SK-N-DZ (cell line): ENCODE results near the gene ADAMTS19.
A peak's percentile ranks its signal among the peaks of the same experiment; 100 is the strongest.
"Not testable (repeated sequence)": the region's sequence is repeated elsewhere in the genome, so short reads cannot be mapped to it uniquely, and the experiment has no call there.

Experiments
- DNase-seq: peaks from one replicate; pipeline ENCODE4 v3.0.0-alpha.2; 2015; ENCODE audit warnings: low spot score

ADAMTS19 gene

DNA sequence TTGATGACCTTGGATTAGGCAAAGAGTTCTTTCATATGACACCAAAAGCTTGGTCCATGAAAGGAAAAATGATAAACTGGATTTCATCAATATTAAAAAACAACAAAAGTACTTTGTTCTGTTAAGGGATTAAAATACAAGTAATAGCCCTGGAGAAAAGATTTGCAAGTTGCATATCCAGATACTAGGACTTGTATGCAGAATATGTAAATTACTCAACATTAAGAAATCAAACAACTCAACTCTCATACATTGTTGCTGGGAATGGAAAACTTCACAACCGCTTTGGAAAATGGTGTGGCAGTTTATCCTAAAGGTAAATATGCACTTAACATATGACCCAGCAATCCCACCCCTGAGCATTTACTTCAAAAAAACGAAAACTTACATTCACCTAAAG, 112.0 kb downstream of the ADAMTS19 start:
- no peak for DNase-seq

DNA sequence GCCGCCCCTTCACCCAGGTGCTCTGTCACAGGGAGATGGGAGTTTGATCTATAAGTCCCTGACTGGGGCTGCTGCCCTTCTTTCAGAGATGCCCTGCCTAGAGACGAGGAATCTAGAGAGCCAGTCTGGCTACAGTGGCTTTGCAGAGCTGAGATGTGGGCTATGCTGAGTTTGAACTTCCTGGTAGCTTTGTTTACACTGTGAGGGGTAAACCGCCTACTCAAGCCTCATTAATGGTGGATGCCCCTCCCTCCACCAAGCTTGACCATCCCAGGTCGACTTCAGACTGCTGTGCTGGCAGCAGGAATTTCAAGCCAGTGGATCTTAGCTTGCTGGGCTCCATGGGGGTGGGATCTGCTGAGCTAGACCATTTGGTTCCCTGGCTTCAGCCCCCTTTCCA, 124.4 kb downstream of the ADAMTS19 start:
- not testable (repeated sequence) for DNase-seq

DNA sequence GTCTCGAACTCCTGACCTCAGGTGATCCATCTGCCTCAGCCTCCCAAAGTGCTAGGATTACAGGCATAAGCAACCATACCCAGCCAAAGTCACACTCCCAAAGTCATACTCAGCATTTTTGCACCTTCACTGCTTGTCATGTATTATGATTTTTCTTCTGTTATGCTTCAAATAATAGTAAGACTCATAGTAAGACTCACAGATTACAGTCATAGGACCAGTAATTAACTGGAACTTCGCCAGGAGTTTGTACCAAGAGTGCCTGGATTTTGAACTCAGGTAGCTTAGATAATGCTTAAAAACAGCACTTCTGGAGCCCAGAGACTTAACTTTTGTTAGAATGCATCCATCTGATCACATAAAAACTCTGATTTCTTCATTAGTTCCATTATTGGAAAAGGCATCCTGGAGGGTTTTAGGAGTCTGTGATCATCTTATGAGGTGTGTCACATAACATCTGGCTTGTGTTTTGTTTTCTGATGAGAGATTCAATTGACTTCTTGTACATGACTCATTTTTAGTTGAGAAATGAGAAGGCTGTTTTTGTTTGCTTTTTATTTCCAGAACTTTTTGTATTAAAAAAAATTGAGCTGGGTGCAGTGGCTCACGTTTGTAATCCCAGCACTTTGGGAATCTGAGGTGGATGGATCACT, 131.5 kb downstream of the ADAMTS19 start:
- no peak for DNase-seq

DNA sequence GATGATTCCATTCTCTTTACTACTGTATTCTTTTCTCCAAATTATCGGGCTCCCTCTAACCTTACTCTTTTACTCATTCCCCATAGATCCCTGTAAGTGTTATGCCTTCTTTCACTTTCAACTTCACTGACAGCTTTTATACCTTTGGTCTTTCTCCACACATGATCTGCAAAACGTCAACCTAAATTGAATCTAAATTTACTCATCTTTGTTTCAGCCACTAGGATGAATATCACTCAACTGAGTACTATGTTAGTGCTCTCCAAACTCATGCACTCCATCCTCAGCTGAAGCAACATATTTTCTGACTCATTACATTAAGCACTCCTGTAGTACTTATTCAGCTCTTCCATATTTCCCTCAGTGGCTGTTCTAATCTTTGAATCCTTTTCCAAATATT, 133.4 kb downstream of the ADAMTS19 start:
- DNase-seq: peak; percentile 52

DNA sequence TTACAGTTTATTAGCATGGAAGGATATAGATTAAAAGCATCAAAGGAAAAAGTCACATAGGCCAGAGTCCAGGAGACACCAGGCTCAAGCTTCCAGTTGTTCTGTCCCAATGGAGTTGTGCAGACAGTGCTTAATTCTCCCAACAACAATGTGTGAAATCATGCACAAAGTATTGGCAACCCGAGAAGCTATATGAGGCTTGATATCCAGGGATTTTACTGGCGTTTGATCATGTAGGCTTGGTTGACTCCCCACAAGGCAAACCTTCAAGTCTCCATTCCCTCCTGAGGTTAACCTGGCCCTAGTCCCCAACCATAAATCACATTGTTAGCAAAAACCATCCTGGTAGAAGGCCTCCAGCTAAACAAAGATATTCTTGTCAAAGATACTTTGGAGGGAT, 141.5 kb downstream of the ADAMTS19 start:
- DNase-seq: no peak

DNA sequence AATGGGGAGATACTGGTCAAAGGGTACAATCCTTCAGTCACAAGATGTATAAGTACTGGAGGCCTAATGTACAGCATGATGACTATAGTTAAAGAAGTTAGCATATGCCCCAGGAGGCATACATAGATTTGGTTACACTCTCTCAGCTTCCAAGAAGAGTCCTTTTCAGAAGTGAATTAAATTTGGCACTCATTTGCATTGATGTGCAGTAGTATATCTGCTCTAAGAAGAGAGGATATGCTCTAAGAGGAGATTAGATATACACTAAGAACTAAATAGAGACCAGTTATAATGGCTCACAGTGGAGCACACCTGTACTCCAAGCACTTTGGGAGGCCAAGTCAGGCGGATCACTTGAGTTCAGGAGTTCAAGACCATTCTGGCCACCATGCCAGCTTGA, 148.3 kb downstream of the ADAMTS19 start:
- no peak for DNase-seq

DNA sequence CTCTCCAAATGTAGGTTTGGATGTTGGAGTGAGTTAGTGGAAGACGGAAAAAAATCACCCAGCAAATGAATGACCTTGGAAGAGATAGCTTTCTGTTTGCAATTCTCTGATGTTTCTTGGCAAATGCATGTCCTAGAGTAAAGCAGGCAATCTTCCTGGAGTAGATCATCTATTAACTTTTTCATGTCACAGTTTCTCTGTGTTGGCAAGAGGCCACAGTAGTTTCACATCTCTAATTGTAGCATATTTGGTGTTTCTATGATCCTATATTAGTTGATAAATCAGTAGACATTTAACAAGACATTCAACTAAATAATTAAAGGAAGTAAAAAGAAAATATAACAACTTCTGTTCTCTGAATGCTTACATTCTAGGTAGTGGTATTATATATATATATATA, 149.6 kb downstream of the ADAMTS19 start:
- DNase-seq: no peak

DNA sequence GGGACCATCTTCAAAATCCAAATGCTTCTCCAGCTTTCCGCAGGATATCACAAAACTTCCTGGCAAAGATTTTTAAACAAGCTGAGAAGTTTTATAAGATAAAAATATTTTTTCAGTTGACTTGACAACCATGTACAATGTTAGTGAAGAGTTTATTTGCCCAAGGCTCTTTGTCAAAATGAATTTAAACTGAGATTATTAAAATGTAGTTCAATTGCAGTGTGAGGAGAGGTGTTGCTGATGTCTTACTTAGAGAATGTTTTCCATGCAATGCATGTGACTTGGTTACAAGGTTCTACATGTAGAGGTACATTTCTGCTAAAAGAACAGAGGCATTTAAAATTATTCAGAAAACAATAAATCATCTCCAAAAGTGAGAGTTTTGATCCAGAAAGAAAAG, 156.4 kb downstream of the ADAMTS19 start:
- no peak for DNase-seq

DNA sequence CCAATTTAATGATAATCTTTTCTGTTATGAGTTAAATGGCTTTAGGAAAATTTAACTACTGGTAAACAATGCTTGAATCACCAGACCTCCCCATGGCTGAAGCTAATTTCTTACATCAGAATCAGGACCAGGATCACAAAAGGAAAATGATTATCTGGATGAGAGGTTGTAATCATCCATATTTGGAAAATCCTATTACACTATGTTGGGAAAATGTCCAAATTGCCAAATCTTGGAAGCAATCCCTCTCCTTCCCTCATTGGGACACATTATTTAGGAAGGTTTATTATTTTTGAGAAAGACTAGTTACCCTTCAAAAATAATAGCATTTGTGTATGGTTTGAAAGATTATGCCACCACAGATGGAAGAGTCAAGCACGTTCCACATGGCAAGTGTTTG, 157.1 kb downstream of the ADAMTS19 start:
- no peak for DNase-seq

DNA sequence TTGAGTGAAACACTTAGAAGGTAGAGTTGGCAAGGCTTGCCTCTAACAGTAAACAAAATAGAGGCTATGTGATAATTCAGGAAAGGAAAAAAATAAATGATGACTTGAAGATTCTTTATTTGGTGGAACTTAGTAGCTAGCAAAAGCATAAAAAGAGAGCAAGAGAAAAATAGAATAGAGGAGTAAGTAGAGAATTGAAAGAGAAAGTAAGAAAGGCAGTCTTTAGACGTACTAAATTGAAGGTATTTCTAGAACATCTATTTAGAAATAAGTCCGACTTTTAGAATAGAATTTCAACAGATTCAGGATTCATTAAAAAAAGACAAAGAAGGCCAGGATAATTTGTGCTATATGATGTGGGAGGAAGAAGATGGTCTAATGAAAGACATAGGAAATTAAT, 159.7 kb downstream of the ADAMTS19 start:
- no peak for DNase-seq

DNA sequence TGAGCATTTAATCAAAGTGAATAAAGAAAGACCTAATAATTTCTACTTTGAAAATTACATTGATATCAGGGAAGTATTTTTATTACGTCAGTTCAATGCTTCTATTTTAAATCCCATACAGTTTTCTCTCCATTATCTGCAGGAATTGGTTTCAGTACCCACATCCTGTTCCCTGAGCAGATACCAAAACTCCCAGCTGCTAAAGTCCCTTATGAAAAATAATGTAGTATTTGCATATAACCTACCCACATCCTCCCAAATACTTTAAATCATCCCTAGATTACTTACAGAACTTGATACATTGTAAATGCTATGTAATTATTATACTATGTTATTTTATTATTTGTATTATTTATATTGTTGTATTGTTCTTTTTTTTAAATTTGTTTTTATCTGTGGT, 162.4 kb downstream of the ADAMTS19 start:
- no peak for DNase-seq

DNA sequence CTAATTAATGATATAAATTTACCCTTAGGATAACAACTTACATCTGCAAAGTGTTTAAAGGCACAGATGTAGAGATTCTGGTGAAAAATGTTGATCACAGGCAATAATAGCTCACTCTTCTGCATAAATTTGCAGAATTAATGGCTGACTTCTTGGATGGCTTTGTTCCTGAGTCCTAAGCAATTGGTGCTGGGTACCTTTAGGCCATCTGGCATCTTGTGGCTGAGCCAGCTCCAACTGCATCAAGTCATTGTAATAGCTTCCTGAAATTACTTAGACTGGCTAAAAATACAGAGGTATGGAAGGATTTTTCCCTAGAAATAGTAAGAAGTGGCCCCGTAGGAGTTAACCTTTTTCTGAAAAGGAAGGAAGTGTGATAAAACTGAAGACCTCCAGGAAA, 169.5 kb downstream of the ADAMTS19 start:
- no peak for DNase-seq

DNA sequence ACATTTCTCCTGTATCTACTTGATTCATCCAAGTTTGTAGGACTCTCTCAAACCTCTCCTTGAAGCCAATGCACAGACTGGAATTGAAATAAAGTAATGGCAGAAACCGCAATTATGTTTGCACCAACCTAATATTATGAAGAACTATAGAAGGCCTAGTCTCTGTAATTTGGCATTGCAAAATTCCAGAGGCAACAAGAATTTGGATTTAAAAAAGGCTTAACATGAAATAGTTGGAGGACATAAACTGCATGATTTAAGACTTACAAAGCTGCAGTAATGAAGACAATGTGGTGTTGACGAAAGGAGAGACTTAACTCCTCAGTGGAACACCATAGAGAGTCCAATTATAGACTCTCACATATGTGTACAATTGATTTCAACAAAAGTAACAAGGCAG, 170.0 kb downstream of the ADAMTS19 start:
- no peak for DNase-seq

DNA sequence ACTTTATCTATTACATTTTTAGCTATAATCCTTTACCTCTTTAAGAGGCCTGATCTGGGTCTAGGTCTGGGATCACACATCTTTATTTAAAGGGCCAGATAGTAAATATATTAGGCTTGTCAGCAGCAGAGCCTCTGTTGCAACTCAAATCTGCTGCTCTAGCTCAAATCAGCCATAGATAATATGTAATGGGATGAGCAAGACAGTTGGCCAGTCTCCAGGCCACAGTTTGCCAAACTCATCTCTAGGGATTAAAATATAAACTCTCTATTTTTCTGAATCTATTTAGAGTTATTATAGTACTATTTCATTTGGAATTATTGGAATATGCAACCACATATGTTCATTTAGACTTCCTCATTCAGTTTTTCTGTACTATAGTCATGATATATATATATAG, 171.9 kb downstream of the ADAMTS19 start:
- no peak for DNase-seq

DNA sequence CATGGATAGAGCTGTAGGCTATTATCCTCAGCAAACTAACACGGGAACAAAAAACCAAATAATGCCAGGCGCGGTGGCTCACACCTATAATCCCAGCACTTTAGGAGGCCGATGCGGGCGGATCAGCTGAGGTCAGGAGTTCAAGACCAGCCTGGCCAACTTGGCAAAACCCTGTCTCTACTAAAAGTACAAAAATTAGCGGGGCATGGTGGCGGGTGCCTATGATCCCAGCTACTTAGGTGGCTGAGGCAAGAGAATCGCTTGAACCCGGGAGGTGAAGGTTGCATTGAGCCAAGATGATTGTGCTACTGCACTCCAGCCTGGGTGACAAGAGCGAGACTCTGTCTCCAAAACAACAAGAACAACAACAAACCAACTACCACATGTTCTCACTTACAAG, 177.4 kb downstream of the ADAMTS19 start:
- DNase-seq: not testable (repeated sequence)

DNA sequence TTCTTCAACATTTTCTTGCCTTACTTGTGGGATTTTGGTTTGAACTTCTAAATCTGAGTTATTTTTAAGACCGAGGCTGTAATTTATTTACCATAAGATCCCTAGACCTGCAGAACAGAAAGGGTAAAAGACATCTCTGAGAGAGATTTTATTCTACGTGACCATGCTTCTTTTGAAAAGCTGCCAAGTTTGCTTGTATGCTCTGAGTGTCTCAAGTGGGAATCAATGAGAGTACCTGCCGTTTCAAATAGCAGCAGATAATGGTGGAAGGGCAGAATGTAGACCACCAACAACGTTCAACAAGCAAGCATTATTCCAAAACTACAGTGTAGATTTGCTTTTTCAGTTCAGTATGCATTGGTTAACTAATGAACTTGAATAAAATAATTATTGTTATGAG, 179.2 kb downstream of the ADAMTS19 start:
- no peak for DNase-seq

DNA sequence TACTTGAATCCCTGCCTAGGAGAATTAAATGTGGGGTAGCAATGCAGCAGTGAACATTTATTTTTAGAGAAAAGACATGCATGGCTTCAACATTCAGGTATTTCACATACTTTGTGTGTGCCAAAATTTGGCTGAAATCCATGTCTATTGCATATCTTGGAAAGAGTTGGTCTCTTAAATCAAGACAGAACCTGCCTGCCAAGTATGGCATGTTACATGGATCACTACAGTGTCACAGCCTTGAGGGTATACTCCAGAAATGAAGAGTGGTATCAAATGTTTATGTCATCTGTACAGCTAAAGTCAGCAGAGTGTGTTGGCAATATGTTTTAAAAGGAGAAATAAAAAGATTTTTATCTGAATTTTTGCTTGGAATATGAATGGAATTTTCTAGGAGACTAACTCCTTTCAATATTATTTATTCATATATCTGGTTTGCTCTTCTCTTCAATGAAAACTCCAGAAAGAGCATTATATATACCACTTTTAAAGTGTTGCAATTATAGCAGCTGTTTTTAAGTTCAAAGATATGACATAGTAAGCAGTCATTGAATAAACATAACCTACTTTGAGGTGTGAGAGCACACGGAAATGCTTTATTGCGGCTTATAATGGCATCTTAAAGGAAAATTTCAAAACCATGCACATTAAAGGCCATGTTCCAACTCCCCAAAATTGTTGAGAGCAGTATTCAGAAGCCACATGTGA, 192.4 kb downstream of the ADAMTS19 start:
- DNase-seq: no peak

DNA sequence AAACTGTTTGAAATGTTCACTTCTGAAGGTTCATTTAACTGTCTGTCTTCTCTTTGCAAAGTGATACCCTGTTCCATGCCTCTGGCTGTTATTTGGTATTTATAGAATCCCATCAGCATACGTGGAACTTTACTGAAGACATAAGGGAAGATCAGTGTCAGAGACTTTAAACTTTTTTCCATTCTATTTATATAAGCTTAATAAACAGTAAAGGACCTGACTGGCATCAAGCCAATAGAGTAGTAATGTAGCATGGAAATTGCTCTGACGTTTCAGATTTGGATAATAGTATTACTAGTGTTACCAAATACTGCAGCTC, 192.9 kb downstream of the ADAMTS19 start:
- no peak for DNase-seq

DNA sequence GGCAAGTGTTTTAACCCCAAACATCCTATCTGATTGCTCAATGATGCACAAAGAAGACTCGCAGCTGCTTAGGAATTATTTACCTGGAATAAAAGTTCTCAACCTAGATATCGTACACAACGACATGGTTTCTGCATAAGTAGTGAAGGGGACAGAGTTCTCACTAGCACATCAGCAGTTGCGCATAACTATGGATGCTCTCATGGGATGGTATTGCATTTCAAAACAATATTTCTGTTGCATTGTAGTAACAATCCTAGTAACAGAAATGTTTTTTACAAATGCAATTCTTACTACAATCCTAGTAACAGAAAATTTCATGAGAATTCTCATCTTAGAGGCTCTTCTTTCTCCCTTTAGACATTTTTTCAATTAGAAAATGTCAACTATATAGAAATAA, 193.3 kb downstream of the ADAMTS19 start:
- DNase-seq: no peak

DNA sequence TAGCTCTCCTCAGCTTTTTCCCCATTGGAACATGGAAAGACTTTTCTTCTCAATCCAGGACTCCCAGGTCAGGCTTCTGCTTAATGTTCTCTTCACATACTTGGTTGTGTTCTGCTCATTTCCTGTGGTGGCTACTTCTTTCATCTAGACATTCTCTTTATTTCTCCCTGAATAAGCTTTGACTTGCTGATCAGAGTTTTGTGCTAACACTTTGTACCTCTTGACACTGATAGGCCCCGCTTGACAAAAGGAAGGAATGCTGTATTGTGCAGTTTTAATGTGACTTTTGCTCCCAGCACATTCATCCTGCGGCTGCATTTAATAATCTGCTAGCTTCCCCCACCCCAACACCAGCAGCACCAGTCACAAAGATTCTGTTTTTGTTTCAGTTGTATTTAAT, 196.9 kb downstream of the ADAMTS19 start:
- DNase-seq: no peak

DNA sequence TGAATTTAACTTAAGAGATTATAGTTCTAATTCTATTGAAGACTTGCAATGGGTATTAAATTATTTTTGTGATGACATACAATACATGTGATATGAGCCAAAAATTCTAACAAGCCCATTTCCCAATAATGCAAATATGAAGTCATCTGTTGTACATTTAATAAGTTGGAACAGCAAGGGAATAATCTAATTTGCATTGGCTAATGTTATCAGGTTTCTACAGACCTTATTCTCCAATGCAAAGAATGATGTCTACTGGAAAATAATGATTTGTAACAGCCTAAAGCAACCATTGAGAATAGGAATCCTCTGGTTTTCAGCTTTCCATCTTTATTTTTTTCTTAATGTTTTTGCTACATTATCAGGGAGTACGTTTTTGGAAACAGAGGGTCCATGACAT, 198.7 kb downstream of the ADAMTS19 start:
- DNase-seq: no peak

DNA sequence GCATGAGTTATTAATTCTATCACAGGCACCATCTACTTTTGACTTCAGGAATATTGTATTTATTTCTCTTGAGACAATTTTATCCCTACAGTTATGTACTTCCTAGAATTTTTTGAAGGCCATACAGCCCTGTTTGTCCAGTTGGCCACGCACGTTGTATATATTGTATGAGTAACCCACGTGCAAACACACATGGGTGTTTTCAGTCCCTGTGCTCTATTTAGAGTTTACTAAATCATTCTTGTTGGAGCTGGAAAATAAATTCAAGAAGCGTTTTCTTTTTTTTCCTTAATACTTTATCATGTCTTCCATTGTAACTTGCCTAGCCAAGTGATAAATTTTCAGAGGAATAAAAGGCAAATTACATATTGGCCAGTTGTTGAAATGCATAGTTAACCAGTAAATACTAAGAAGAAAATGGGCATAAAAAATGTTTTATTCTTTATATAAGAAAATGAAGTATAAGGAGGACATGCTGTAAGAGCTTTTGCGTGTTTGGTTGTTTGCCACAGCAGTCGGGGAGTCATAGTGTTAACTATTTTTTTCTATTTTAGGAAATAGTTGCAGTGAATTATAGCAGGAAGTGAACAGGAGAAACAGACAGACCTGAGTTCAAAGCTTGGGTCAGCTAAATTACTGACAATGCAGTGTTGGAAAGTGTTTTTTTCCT, 201.4 kb downstream of the ADAMTS19 start:
- no peak for DNase-seq

DNA sequence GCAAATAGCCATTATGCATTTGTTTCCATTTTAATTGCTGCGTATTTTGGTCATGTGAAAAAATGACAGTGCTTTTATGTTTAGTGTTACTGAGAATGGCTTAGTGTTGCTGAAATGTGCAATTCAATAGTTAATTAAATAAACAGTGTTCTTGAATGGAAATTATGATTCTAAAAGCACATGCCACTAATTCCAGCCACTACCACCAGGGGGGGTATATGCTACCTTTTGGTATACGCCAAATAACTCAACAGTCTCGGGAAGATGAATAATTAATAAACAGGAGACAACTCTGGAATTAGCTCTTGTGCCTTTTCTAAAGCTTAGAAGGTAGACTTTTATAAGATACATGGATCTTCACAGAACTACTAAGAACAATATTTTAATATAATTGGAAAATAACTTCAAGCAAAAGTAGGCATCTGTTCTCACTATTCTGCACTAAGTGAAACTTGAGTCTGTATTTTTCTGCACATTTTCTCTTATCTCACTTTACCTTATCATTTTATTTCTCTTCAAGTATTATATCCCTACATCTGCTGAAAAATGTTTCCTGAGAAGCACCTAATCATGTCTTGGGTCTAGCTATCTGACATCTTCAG, 204.3 kb downstream of the ADAMTS19 start:
- peak; percentile 37 for DNase-seq
